HG03045 (cell line): ENCODE data around the gene MBD4.
"Not testable (repeated sequence)": the region's sequence is repeated elsewhere in the genome, so short reads cannot be mapped to it uniquely, and the experiment has no call there.

Experiments
- ATAC-seq: cut with Tn5 transposase; IDR thresholded peaks from one replicate; pipeline ENCODE4 v1.9.1; 2021; ENCODE audit warnings: mild to moderate bottlenecking, moderate library complexity; ENCODE audit not compliant: unreplicated experiment

Gene MBD4

GRCh38 chr3:129432671-129433070 lies 7.1 kb downstream of the MBD4 start:
- no peak for ATAC-seq

DNA sequence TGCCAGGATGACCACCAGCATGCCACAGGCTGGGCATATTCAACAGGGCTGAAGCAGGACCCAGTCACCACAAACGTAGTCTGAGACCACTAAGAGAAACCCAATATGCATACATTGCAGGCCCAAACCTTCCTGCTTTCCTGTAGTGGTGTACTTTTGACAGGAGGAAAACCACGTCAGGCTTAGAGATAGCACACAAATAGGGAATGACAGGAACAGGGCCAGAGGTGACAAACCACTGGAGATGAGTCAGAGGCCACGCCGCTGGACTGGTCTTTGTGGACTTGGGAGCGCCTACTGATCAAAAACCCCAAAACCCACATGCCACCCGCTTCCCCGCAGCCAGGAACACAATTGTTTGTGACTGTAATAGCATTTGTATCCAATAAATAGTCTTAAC lies 7.7 kb downstream of the MBD4 start:
- no peak for ATAC-seq

DNA sequence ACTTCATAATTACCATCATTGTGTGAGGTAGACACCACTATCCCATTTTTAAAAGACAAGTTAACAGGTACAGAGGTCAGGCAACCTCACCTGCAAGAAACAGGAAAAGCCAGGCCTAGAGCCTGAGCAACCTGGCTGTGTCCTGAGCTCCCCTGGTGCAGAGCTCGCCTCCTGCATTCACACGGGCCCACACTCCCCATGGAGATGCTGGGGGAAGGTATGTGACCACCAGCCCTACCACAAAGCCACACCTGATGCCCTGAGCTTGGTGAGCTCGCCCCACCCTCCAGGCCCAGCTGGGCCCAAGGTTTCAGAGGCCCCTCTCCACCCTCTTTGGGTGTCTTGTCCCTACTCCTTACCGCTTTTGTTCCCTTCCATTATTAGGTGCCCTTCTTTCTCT lies 10.1 kb downstream of the MBD4 start:
- no peak for ATAC-seq

GRCh38 chr3:129429080-129429451 lies 10.7 kb downstream of the MBD4 start:
- no peak for ATAC-seq

GRCh38 chr3:129428376-129429079 lies 11.2 kb downstream of the MBD4 start, which contains the start of gene EFCAB12:
Gene EFCAB12, minus strand, starts transcription at chr3:129428636. Its CDS starts 148 bp downstream, at chr3:129428488.
- peak; percentile 83 for ATAC-seq

DNA sequence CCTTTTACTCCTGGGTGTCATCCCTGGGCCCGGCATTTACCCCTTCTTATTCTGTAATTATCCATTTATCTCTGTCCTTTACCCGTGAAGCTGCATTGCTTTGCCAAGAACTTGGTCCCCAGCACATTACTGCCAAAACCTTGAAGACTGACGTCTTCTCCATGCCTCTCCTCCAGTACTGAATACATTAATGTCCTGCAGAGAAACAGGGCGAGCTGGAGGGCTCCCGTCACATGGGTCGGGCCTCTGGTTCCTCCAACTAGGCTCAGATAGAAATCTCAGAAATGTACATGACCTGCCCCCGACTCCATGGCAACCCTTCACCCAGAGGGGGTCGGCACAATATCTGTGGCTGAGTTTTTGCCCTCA lies 11.8 kb downstream of the MBD4 start:
- no peak for ATAC-seq

- ATAC-seq, result no peak
These were observed 14.1 kb downstream of the MBD4 start for GRCh38 chr3:129425619-129426018.

- ATAC-seq, result no peak
These were observed 14.5 kb downstream of the MBD4 start for GRCh38 chr3:129425213-129425612.

DNA sequence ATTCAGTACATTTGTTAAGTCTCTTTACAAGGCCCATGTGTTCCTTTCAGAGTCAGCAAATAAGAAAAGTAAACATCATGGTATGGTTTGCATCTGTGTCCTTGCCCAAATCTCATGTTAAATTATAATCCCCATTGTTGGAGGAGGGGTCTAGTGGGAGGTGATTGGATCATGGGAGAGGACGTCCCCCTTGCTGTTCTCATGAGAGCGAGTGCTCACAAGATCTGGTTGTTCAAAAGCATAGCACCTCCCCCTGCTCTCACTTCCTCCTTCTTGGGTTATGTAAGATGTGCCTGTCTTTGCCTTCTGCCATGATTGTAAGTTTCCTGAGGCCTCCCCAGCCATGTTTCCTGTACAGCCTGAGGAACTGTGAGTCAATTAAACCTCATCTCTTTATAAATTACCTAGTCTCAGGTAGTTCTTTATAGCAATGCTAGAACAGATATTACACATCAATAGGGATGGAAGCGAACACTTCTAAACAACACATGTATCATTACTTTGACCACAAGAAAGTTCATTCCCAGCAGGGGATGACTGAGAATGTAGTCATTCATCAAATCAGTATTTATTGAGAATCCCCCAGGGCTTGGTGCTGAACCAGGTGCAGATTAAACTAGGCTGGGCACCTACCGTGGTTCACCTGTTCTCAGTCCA lies 15.4 kb downstream of the MBD4 start:
- peak; percentile 55 for ATAC-seq

DNA sequence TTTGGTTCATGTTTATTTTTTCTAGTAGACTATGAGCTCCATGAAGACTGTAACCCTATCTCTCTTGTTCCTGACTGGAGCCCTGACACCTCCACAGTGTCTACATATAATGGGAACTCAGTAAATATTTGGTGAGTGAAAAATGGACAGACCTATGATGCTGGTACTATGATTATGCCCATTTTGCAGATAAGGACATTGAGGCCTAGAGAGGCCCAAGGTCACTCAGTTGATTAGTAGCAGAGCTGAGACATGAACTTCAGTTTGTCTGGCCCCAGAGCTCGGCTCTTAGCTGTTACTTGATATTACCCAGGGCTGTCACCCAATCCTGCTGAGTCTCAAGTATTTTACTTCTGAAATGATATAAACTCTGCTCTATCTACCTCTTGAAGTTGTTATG lies 16.9 kb downstream of the MBD4 start:
- no peak for ATAC-seq

GRCh38 chr3:129421988-129422745 lies 17.6 kb downstream of the MBD4 start:
- no peak for ATAC-seq

DNA sequence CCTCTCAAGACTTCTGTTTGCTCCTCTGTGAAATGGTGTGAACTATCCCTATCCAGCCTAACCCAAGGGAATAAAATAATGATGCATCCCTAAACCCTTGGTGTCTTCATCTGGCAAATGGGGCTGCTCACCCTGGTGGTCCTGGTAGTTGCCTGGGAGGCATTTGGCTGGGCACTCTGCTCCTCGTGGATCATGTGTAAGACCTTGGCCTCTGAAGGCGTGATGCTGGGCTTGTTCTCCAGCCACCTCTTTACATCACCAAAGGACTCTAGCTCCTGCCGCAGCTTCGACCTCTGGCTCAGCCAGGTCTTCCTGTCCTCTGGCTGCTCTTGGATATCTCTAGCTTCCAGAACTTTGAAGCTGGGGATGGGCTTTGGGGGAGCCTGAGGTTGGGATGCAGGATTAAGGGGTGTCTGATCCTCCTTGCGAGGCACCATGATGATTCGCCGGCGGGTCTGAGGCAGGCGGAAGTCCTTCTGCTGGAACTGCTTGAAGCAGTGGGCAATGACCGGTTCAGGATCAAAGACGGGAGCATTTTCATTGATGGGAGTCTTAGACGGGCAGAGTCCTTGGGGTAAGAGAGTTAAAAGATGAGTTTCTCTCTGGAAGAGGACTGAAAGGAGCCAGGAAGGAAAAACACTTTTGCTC lies 18.4 kb downstream of the MBD4 start:
- no peak for ATAC-seq

DNA sequence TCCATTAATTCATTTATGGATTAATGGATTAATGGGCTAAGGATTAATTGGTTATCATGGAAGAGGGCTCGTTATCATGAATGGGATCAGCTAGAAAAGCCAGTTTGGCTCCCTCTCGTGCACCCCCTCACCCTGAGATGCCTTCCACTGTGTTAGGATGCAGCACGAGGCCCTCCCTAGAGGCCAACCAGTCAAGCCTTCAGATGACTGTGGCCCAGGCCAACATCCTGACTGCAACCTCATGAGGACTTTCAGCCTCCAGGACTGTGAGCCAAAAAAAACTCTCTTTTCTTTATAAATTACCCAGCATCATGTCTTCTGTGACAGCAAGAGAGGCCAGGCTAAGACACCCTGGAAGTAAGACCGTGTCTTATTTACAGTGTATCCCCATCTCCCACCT lies 20.3 kb downstream of the MBD4 start:
- ATAC-seq, result no peak

DNA sequence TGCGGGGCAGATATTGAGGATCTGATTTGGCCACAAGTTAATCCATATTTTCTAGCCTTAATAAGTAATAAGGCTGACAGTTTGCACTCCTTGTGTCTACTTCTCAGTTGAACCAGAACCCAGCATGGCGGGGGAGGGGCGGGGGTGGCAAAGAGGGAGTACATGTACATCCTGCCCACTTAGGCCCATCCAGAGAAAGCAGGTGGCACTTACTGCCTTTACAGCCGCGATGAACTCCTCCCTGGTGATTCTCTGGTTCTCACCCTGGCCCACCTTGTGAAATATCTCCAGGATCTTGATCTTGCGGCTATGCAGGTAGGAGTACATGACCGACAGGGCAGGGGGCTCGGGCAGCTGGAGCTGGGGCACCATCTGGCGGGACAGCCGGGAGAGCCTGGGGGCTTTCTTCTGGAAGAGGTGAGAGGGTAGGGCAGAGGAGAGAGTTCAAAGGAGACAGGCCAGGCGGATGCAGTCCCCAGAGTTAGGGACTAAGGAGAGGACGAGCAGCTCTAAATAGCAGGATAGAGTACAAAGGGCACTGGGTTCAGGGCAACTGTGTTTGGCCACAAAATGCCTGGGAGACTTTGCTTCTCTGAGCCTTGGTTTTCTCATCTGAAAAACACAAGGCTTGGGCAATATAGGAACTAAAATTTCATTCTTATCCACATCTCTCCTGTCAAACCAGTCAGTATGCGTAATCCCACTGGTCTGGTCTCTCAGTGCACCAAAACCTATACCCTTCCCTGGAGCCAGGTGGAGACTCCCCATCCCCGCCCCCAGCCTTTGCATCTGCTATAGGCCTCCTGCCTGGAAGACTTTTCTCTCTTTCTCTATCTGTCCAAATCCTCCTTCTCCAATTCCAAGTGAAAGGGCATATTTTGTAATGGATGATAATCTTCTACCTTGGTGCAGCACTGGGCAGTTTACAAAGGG lies 21.4 kb downstream of the MBD4 start:
- no peak for ATAC-seq

DNA sequence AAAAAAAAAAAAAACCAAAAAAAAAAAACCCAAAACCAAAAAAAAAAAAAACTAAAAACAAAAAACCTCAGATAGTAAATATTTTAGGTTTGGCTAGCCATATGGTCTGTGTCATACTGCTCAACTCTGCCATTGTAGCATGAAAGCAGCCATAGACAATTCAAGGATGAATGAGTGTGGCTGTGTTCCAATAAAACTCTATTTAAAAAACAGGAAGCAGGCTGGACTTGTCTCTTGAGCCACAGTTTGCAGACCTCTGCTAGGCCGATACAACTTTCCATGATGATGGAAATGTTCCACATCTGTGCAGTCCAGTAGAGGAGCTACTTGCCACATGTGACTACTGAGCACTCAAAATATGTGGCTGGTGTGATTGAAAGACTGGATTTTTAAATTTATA lies 22.4 kb downstream of the MBD4 start:
- ATAC-seq, result no peak

- no peak for ATAC-seq
These were observed 23.3 kb downstream of the MBD4 start for GRCh38 chr3:129416415-129416814.

DNA sequence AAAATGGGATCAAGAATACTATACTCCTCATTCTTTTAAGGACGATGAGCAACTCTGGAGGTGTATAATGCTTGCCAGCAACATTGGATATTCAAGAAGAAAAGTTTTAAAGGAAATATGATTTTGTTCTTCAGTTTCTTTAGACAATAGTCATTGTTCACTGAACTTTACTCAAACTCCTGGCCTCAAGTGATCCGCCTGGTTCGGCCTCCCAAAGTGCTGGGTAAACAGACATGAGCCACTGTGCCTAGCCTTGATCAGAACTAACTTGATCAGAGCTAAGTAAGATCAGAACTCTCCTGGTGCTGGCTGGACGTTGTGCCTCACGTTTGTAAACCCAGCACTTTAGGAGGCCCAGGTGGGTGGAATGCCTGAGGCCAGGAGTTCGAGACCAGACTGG lies 23.9 kb downstream of the MBD4 start:
- ATAC-seq, result no peak

DNA sequence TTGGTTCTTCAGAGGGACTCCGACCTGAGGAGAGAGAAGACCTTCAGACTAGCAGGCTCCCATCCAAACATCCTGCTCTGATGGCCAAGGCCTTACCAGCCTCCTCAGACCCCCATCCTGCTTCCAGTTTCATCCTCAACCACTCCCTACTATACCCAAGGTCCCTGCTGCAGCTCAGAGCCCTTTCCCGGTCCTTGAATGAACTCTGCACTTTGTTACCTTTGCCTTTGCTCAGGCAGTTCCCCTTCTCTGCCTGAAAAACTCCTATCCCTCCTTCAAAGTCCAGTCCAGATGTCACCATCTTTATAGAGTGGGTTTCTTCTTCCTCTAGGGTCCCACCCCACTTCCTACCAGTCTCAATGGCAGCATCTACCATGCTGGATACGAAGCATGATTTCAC lies 24.4 kb downstream of the MBD4 start:
- ATAC-seq, result no peak

GRCh38 chr3:129413687-129414506 lies 25.9 kb downstream of the MBD4 start:
- ATAC-seq, result peak; percentile 74

GRCh38 chr3:129413238-129413637 lies 26.5 kb downstream of the MBD4 start:
- not testable (repeated sequence) for ATAC-seq
